Karpas-422 (cell line): ENCODE results near the gene TAS2R41. TPM values are rescaled to one million over a fixed set of nuclear protein-coding genes. Genes with fewer than 3 reads are reported as not detected.
A peak's percentile ranks its signal among the peaks of the same experiment; 100 is the strongest.

Experiments used
- DNase-seq: peaks from one replicate; pipeline ENCODE4 v3.0.0-alpha.2; 2015
- H2AFZ ChIP-seq: fragments of 200-600 bp; sonication (generic); 2 replicates; pipeline ENCODE4 v1.6.1; 2014; ENCODE audit warnings: antibody characterized with exemption, low read length, mixed read lengths
- H3K27ac ChIP-seq: fragments of 200-600 bp; sonication (generic); 2 replicates; pipeline ENCODE4 v1.5.1; 2014; ENCODE audit warnings: mild to moderate bottlenecking, low read length, moderate library complexity
- H3K27me3 ChIP-seq: fragments of 200-600 bp; sonication (generic); 2 replicates; pipeline ENCODE4 v1.6.1; 2014; ENCODE audit warnings: low read length, mixed read lengths
- H3K36me3 ChIP-seq: fragments of 200-600 bp; sonication (generic); 2 replicates; pipeline ENCODE4 v1.6.1; 2014; ENCODE audit warnings: low read length, mixed read lengths; ENCODE audit not compliant: insufficient read depth
- H3K4me1 ChIP-seq: fragments of 200-600 bp; sonication (generic); 2 replicates; pipeline ENCODE4 v1.6.1; 2014; ENCODE audit warnings: mild to moderate bottlenecking, low read length, mixed read lengths
- H3K4me2 ChIP-seq: fragments of 200-600 bp; sonication (generic); 2 replicates; pipeline ENCODE4 v1.6.1; 2014; ENCODE audit warnings: low read length, low read depth, mild to moderate bottlenecking; ENCODE audit not compliant: poor library complexity, severe bottlenecking
- H3K4me3 ChIP-seq: fragments of 200-600 bp; sonication (generic); 2 replicates; pipeline ENCODE4 v1.5.1; 2014; ENCODE audit warnings: mild to moderate bottlenecking, antibody characterized with exemption, low read length, mixed read lengths
- H3K79me2 ChIP-seq: fragments of 200-600 bp; sonication (generic); 2 replicates; pipeline ENCODE4 v1.6.1; 2014; ENCODE audit warnings: mild to moderate bottlenecking, low read length, mixed read lengths
- H3K9ac ChIP-seq: fragments of 200-600 bp; sonication (generic); 2 replicates; pipeline ENCODE4 v1.6.0; 2014; ENCODE audit warnings: low read length
- H3K9me2 ChIP-seq: fragments of 200-600 bp; sonication (generic), shearing (Covaris generic); replicated peaks from 2 replicates; pipeline ENCODE4 v1.6.0; 2014; ENCODE audit warnings: mild to moderate bottlenecking, low read length, moderate library complexity; ENCODE audit not compliant: insufficient read depth
- H3K9me3 ChIP-seq: fragments of 300-700, 200-600 bp; sonication (generic); 2 replicates; pipeline ENCODE4 v1.6.1; 2014; ENCODE audit warnings: low read length, mixed read lengths
- H4K20me1 ChIP-seq: fragments of 200-600 bp; sonication (generic); 2 replicates; pipeline ENCODE4 v1.6.1; 2014; ENCODE audit warnings: mild to moderate bottlenecking, antibody characterized with exemption, low read length, low read depth; ENCODE audit not compliant: insufficient read depth
- total RNA-seq: library from RNA; depleted of rRNA; stranded (reverse); fragments of >200 nt; shearing (Covaris generic); gene quantifications from 2 replicates; pipeline ENCODE4 v1.2.3, GENCODE V29; 2014; ENCODE audit warnings: low replicate concordance

TAS2R41 gene
- total RNA-seq, 1 experiment from 2014 or later: not detected

DNA sequence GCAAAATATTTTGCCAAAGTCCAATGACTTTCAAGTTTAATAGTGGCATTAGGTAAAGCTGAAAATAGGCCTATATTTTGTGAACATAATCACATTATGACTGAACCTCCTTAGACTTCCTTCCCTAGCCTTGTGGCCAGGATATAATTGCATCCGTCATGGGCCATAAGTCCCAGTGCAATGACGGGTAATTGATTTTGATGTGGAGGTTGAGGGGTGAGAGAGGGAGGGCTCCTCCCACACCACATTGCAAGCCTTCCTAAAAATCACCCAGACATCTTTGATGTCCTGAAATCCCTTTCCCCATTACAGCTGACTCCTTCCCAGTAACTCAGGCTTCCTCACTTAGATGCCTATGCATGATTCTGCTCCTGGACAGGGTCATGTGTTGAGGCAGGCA lies 25.6 kb downstream of the TAS2R41 start:
- H3K4me1 ChIP-seq: peaks cover 9% of the 10 kb centered on the region
- no peaks in the 10 kb centered on the region for H3K79me2 ChIP-seq
- H3K4me3 ChIP-seq: no peak overlapping the region
- H4K20me1 ChIP-seq: no peaks in the 10 kb centered on the region
- no peaks in the 10 kb centered on the region for H3K27me3 ChIP-seq
- no peak overlapping the region for H3K4me2 ChIP-seq
- no peaks in the 10 kb centered on the region for H3K36me3 ChIP-seq
- H3K9me3 ChIP-seq: no peaks in the 10 kb centered on the region
- no peaks in the 10 kb centered on the region for H3K9me2 ChIP-seq
- H2AFZ ChIP-seq: no peak overlapping the region
- H3K9ac ChIP-seq: no peak overlapping the region
- DNase-seq: no peak
- H3K27ac ChIP-seq: no peak overlapping the region

DNA sequence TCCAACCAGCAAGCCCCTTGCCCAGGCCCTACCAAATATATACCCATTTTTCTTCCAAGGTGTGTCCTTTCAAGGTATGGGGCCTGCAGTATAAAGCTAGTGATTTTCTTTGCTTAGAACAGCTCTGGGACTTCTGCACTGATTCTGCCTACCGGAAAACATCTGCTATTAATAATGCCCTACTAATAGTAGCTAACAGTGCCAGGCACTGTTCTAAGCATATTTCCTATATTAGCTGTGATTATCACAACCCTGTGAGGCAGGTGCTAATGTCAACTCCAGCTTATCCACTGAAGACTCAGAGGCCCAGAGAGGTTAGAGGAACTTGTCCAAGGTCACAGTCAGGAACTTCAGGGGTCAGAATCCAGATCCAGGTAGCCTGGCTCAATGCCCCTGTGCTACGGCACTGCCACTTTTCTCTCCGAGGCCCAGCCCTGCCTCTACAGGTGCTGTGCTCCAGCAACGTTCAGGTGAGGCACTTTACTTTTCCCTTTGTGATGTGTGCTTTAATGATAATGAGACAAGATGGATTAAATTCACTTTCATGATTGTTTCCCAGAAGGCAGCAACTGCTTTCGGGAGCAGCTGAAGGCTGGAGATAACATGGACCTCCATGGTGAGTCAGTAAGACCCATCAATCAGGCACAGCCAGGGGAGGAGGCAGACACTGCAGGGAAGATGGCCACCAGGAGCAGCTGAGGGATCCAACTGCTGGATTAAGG lies 26.7 kb downstream of the TAS2R41 start:
- Histone ChIP-seq H3K9ac (no peak overlapping the region), H3K4me1 (peaks cover 9% of the 10 kb centered on the region), H3K9me2 (no peaks in the 10 kb centered on the region), H4K20me1 (no peaks in the 10 kb centered on the region), H3K36me3 (no peaks in the 10 kb centered on the region), H2AFZ (no peak overlapping the region), H3K27ac (no peak overlapping the region), H3K4me3 (no peak overlapping the region), H3K9me3 (no peaks in the 10 kb centered on the region), H3K79me2 (no peaks in the 10 kb centered on the region), H3K27me3 (no peaks in the 10 kb centered on the region), H3K4me2 (no peak overlapping the region)
- no peak for DNase-seq

DNA sequence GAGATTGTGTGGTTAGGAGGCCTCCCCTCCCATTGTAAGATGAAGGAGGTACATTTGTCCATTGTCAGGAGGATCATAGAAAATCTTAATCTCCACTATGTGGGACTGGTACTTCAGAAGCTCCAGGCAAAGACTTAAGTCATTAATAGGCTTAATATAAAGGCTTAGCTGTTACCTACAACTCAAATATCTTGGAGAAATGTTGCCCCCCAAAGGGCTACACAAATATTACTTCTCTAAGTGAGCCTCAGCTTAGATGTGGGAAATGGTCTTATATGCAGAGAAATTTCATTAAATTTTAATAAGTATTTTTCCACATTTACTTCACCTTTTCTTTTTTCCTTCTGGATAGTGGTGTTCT lies 27.2 kb downstream of the TAS2R41 start:
- no peak overlapping the region for H2AFZ ChIP-seq
- no peaks in the 10 kb centered on the region for H3K9me3 ChIP-seq
- H3K4me2 ChIP-seq: no peak overlapping the region
- DNase-seq: peak; percentile 70
- no peaks in the 10 kb centered on the region for H3K36me3 ChIP-seq
- H3K9ac ChIP-seq: no peak overlapping the region
- no peak overlapping the region for H3K27ac ChIP-seq
- no peaks in the 10 kb centered on the region for H3K9me2 ChIP-seq
- H3K4me3 ChIP-seq: no peak overlapping the region
- no peaks in the 10 kb centered on the region for H4K20me1 ChIP-seq
- H3K79me2 ChIP-seq: no peaks in the 10 kb centered on the region
- no peaks in the 10 kb centered on the region for H3K27me3 ChIP-seq
- H3K4me1 ChIP-seq: peaks cover 9% of the 10 kb centered on the region

DNA sequence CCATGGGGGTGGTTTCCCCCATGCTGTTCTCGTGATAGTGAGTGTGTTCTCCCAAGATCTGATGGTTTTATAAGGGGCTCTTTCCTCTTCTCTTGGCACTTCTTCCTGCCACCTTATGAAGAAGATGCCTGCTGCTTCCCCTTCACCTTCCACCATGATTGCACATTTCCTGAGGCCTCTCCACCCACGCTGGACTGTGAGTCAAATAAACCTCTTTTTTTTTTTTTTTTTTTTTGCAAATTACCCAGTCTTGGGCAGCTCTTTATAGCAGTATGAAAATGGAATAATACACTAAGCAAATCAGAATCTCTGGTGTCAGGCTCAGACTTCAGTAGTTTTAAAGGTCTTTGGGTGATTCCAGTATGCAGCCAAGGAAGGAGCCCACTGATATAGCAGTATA lies 28.2 kb downstream of the TAS2R41 start:
- Histone ChIP-seq H3K36me3 (no peaks in the 10 kb centered on the region), H3K4me1 (peaks cover 9% of the 10 kb centered on the region), H3K4me2 (no peak overlapping the region), H3K9me2 (no peaks in the 10 kb centered on the region), H4K20me1 (no peaks in the 10 kb centered on the region), H3K27ac (no peak overlapping the region), H2AFZ (no peak overlapping the region), H3K9ac (no peak overlapping the region), H3K27me3 (no peaks in the 10 kb centered on the region), H3K79me2 (no peaks in the 10 kb centered on the region), H3K9me3 (no peaks in the 10 kb centered on the region), H3K4me3 (no peak overlapping the region)
- no peak for DNase-seq

DNA sequence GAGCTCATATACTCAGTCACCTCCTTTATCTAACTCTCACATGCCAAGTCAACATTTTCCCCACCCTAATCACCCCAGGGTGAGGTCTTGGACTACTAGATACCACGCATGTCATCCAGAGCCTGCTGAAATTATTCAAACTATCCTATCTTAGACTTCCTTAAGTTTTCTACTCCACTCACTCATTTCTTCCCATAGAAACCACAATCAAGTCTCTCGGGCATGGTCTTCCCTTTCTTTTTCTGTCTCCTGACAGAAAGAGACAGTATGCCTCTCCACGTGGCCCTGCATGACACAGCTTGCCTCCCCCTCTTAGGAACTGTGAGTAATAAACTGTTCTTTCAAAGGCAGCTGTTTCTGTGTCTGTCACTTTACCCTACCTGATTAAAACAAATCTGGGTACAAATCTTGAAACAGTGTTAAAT lies 29.4 kb downstream of the TAS2R41 start:
- Histone ChIP-seq H3K4me2 (no peak overlapping the region), H3K27me3 (no peaks in the 10 kb centered on the region), H3K9ac (no peak overlapping the region), H3K27ac (no peak overlapping the region), H3K4me3 (no peak overlapping the region), H3K79me2 (no peaks in the 10 kb centered on the region), H3K9me3 (no peaks in the 10 kb centered on the region), H2AFZ (no peak overlapping the region), H3K9me2 (no peaks in the 10 kb centered on the region), H3K4me1 (peaks cover 9% of the 10 kb centered on the region), H4K20me1 (no peaks in the 10 kb centered on the region), H3K36me3 (no peaks in the 10 kb centered on the region)
- no peak for DNase-seq

DNA sequence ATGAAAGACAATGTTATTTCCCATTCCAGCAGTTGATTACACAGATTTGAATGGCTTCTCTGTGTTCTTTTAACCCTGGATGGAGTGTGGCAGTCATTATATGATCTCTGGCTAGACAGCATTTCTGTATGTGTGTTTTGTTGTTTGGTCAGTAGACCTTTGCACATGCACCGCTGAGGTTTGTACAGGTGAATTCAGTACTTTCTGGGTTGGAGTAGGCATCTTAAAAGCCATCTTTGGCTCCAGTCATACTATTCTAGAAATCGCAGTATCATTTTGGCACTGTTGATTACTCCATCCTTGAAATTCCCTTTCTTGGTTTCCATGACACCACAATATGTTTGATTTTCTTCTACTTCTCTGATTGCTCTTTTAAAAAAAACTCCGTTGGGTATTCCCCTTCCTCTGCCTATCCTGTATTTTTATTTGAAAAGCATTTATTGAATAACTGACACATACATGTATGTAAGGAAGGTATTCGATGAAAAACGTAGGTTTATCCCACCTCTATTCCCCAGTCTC lies 29.9 kb downstream of the TAS2R41 start:
- Histone ChIP-seq H2AFZ (no peak overlapping the region), H3K27ac (no peak overlapping the region), H3K4me1 (peaks cover 9% of the 10 kb centered on the region), H3K79me2 (no peaks in the 10 kb centered on the region), H3K4me2 (no peak overlapping the region), H3K36me3 (no peaks in the 10 kb centered on the region), H4K20me1 (no peaks in the 10 kb centered on the region), H3K4me3 (no peak overlapping the region), H3K9me3 (no peaks in the 10 kb centered on the region), H3K9ac (no peak overlapping the region), H3K27me3 (no peaks in the 10 kb centered on the region), H3K9me2 (no peaks in the 10 kb centered on the region)
- no peak for DNase-seq

DNA sequence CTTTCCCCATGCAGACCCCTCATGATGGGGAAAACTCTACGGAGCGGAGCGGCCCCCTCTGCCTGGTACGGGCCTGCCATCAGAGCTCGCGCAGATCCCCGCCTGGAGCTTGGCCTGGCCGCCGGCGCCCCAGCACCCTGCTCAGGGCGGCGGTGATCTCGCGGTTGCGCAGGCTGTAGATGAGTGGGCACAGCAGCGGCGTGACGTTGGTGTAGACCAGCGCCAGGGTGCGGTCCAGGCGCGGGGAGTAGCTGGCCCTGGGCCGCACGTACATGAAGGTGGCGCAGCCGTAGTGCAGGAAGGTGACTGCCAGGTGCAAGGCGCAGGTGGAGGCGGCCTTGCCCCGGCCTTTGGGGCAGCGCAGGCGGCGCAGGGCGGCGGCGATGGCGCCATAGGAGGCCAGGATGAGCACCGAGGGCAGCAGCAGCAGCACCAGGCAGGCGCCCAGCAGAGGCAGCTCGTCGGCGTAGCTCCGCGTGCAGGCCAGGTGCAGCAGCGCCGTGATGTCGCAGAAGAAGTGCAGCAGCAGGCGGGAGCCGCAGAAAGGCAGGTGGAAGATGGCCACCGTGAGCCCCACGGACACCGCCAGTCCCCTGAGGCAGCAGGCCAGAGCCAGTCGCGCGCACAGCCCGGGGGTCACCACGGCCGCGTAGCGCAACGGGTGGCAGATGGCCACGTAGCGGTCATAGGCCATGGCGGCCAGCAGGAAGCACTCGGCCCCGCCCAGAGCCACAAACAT lies 33.4 kb downstream of the TAS2R41 start:
- no peaks in the 10 kb centered on the region for H3K9me2 ChIP-seq
- H3K27me3 ChIP-seq: no peaks in the 10 kb centered on the region
- no peak for DNase-seq
- H3K36me3 ChIP-seq: no peaks in the 10 kb centered on the region
- no peak overlapping the region for H2AFZ ChIP-seq
- H3K4me2 ChIP-seq: no peak overlapping the region
- peaks cover 4% of the 10 kb centered on the region for H3K4me1 ChIP-seq
- no peaks in the 10 kb centered on the region for H4K20me1 ChIP-seq
- no peak overlapping the region for H3K27ac ChIP-seq
- no peak overlapping the region for H3K9ac ChIP-seq
- H3K4me3 ChIP-seq: no peak overlapping the region
- H3K9me3 ChIP-seq: no peaks in the 10 kb centered on the region
- H3K79me2 ChIP-seq: no peaks in the 10 kb centered on the region

DNA sequence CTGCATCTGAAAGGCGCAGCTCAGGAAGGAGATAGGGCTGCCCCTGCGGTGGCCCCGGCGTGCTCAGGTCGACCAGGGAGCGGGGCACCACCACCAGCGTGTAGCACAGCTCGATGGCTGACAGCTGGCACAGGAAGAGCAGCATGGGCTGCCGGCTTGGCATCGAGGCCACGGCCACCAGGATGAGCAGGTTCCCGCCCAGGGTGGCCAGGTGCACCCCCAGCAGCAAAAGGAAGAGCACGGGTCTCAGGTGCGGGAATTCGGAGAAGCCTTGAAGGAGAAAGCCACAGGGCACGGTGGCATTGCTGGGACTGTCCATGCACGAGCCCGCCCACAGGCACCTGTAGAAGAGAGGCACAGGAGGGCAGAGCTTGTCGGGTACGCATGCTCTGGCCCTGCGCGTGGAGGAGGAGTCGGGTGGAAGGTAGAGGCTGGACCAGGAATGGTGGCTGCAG lies 33.9 kb downstream of the TAS2R41 start:
- Histone ChIP-seq H3K27ac (no peak overlapping the region), H3K4me1 (no peaks in the 10 kb centered on the region), H3K9me3 (no peaks in the 10 kb centered on the region), H3K4me2 (no peak overlapping the region), H3K9me2 (no peaks in the 10 kb centered on the region), H3K27me3 (no peaks in the 10 kb centered on the region), H3K4me3 (no peak overlapping the region), H3K9ac (no peak overlapping the region), H3K79me2 (no peaks in the 10 kb centered on the region), H4K20me1 (no peaks in the 10 kb centered on the region), H2AFZ (no peak overlapping the region), H3K36me3 (no peaks in the 10 kb centered on the region)
- DNase-seq: no peak
